GM20000 (cell line): Measurements from ENCODE around the gene PLEKHH2.
"Not testable (repeated sequence)": the region's sequence is repeated elsewhere in the genome, so short reads cannot be mapped to it uniquely, and the experiment has no call there.

Experiments
- DNase-seq: peaks from one replicate; pipeline ENCODE4 v3.0.0; 2012; ENCODE audit warnings: low spot score
- TF ChIP-seq, protein P1 (sequence below): IDR thresholded peaks from 2 replicates; pipeline ENCODE4 v1.5.1; 2012; ENCODE audit warnings: mild to moderate bottlenecking, control low read depth; ENCODE audit errors: extremely low read depth, missing control alignments

PLEKHH2 gene

DNA sequence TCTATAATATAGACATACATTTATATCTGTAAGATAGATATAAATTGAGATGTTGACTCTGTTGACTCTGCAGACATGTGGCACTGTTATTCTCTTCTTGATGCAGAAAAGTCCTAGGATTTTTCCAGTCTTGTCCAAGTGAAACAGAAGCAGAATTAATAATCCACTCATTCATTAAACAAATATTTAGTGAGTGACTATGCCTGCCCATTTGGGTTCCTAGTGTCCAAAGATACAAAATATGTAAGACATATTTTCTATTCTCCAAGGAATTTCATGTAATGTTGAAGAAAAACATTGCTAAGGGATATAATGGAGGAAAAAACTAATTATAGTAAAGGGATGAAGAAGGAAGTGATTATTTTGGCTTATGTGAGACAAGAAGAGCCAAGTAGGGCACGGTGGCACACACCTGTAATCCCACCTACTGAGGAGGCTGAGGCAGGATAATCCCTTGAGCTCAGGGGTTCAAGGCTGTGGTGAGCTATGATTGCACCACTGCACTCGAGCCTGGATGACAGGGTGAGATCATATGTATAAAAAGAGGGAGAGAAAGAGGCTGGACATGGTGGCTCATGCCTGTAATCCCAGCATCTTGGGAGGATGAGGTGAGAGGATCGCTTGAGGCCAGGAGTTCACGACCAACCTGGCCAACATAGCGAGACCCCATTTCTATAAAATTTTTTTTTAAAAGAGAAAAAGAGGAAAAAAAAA lies 19.9 kb upstream of the PLEKHH2 start:
- DNase-seq, result no peak
- TF ChIP-seq, protein P1, sequence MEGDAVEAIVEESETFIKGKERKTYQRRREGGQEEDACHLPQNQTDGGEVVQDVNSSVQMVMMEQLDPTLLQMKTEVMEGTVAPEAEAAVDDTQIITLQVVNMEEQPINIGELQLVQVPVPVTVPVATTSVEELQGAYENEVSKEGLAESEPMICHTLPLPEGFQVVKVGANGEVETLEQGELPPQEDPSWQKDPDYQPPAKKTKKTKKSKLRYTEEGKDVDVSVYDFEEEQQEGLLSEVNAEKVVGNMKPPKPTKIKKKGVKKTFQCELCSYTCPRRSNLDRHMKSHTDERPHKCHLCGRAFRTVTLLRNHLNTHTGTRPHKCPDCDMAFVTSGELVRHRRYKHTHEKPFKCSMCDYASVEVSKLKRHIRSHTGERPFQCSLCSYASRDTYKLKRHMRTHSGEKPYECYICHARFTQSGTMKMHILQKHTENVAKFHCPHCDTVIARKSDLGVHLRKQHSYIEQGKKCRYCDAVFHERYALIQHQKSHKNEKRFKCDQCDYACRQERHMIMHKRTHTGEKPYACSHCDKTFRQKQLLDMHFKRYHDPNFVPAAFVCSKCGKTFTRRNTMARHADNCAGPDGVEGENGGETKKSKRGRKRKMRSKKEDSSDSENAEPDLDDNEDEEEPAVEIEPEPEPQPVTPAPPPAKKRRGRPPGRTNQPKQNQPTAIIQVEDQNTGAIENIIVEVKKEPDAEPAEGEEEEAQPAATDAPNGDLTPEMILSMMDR, result no peak

DNA sequence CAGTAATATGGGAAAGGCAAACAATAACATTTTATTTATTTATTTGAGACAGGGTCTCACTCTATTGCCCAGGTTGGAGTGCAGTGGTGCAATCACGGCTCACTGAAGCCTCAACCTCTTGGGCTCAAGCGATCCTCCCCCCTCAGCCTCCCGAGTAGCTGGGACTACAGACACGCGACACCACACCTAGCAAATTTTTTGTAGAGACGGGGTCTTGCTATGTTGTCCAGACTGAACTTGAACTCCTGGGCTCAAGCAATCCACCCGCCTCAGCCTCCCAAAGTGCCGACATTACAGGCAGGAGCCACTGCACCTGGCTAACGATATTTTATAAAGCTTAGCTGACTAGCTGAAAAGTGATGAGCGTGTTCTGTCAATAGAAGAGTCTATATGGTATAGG lies 17.5 kb upstream of the PLEKHH2 start:
- TF ChIP-seq, protein P1, result no peak
- no peak for DNase-seq

DNA sequence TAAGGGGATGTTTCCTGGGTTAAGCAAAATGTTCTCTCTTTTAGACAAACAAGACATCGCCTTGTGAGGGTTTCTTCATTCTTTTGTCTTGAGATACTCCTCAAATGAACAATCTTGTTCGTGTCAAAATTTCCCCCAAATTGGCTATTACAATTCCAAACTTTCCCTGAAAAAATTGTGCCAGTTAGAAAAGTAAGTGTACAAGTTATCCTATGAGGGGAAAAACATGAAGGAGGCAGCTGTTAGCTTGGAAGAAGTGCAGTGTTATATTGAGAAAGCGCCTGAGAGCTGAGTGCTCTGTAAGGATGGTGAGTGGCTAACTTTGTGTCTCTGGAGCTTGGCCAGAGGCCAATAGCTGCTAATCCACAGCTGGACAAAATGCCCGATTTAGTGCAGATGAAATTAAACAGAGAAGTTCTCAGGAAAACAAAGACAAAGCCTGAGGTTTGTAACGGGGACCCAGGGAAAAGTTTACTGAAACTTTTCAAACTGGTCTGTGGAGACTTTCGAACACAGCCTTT lies 14.1 kb upstream of the PLEKHH2 start:
- DNase-seq, result no peak
- TF ChIP-seq, protein P1, result no peak

DNA sequence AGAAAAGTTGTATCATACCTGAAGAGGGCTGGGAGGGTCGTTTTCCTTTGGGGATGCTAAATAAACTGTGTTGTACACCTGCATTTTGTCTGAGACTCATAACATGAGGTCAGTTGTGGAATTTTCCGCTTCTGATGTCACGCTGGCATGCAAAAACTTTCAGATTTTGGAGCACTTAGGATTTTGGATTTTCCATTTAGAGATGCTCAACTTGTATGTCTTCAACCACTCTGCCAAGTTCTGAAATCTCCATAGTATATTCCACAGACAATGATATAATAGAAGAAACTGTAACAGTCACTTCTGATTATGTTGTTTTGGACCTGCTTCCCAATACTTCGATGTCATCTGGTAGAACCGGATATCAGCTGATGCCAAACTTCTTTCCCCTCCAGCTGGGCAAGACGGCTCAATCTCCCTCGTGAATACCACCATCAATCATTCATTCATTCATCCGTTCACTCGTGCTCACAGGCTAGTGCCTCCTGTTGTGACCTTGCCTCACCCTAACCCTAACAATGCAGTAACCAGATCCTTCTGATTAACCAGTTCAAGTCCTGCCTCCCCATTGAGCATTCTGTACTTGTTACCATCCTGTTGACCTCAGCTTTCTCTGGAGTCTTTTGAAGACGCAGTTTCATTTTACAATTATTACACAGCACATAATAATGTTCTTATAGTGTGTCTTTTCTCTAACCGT lies 5.3 kb upstream of the PLEKHH2 start:
- DNase-seq, result no peak
- TF ChIP-seq, protein P1, result no peak

DNA sequence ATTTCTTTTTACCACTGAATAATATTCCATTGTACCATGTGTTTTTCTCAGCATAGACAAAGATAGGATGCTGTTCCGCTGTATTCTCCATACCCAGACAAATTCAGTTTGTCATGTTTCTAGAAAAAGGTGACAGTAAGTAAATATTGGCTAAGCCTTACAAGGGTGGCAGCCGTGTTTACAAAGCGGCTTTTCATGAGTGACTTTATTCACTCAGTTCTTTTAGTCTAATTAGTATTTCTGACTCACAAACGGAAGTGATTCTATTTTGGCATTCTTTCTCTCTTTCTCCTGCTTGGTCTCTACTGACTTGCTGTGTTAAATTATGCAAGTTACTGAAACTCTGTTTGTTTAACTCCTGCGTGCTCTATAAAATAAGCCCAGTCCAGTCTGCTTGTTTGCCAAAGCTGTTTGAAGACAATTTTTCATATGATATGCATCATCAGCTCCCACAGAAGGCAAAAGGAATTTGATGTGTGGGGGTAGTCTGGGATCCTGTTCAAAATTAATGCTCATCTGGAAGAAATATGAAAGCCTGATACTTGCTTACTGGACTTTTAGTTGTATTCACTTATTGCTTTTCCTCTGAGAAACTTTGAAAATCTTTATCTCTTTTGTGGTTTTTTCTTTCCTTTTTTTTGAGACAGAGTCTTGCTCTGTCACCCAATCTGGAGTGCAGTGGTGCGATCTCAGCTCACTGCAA lies 2.3 kb upstream of the PLEKHH2 start:
- TF ChIP-seq, protein P1, result no peak
- DNase-seq, result no peak

DNA sequence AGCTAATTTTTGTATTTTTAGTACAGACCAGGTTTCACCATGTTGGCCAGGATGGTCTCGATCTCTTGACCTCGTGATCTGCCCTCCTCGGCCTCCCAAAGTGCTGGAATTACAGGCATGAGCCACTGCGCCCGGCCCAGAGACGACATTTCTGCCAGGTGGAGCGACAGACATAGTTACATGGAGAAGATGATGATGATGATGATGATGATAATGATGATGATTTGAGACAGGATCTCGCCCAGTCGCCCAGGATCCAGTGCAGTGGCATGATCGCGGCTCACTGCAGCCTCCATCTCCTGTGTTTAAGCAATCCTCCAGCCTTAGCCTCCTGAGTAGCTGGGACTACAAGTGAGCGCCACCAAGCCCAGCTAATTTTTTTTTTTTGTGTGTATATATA lies 907 bp upstream of the PLEKHH2 start:
- DNase-seq, result not testable (repeated sequence)

DNA sequence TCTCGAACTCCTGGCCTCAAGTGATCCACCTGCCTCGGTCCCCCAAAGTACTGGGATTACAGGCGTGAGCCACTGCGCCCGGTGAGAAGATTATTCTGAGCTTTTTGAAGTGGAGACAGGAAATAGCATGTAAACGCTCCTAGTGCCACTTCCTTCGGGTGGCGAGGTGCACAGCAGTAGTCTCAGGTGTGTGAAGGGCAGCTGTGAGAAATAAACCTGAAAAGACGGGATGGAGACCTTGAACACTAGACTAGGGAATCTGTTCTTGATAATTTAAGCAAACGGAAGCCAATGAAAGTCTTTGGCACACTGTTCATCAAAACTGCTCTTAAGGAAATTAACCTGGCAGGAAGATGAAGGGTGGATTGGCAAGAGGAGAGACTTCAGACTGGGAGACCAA lies 439 bp upstream of the PLEKHH2 start:
- TF ChIP-seq, protein P1, result no peak
- DNase-seq, result no peak
